HUES64 (cell line): ENCODE data around the gene MICAL3.

Experiments
- H3K27ac ChIP-seq: 2 replicates; pipeline ENCODE4 v1.7.0; 2013; ENCODE audit warnings: low read depth, low read length, inconsistent platforms
- H3K27me3 ChIP-seq: 2 replicates; pipeline ENCODE4 v1.6.1; 2013; ENCODE audit warnings: mild to moderate bottlenecking, low read length; ENCODE audit not compliant: insufficient read depth
- H3K36me3 ChIP-seq: 2 replicates; pipeline ENCODE4 v1.6.1; 2013; ENCODE audit warnings: mild to moderate bottlenecking, low read length; ENCODE audit not compliant: insufficient read depth
- H3K4me1 ChIP-seq: 2 replicates; pipeline ENCODE4 v1.6.1; 2013; ENCODE audit warnings: mild to moderate bottlenecking, low read length, moderate library complexity; ENCODE audit not compliant: insufficient read depth
- H3K4me3 ChIP-seq: 2 replicates; pipeline ENCODE4 v1.5.1; 2013; ENCODE audit warnings: mild to moderate bottlenecking, low read length, moderate library complexity
- H3K9ac ChIP-seq: 2 replicates; pipeline ENCODE4 v1.6.1; 2013; ENCODE audit warnings: mild to moderate bottlenecking, low read depth, low read length
- H3K9me3 ChIP-seq: 2 replicates; pipeline ENCODE4 v1.6.1; 2013; ENCODE audit warnings: low read depth, low read length; ENCODE audit not compliant: insufficient read depth
- WGBS: fragments of 150-250, 120-280 bp; methylation state at CpG from one replicate; pipeline ENCODE4 v1.1.7; 2013; ENCODE audit warnings: missing lambda C conversion rate; 5-methylcytosine and 5-hydroxymethylcytosine counted together

The MICAL3 gene

GRCh38 chr22:17948101-17948500, 76.3 kb downstream of the MICAL3 start:
- H3K9me3 ChIP-seq, result no peaks in the 10 kb centered on the region
- no peak overlapping the region for H3K9ac ChIP-seq
- no peak overlapping the region for H3K27ac ChIP-seq
- H3K4me3 ChIP-seq, result no peak overlapping the region
- H3K4me1 ChIP-seq, result peaks cover 33% of the 10 kb centered on the region
- no peaks in the 10 kb centered on the region for H3K27me3 ChIP-seq
- no peaks in the 10 kb centered on the region for H3K36me3 ChIP-seq
- WGBS, result 96% methylated on average over 9 of the region's 9 CpGs

GRCh38 chr22:17946662-17947367, 77.5 kb downstream of the MICAL3 start:
- H3K4me1 ChIP-seq, result peaks cover 36% of the 10 kb centered on the region
- H3K4me3 ChIP-seq, result no peak overlapping the region
- WGBS, result 92% methylated on average over 8 of the region's 9 CpGs
- no peaks in the 10 kb centered on the region for H3K27me3 ChIP-seq
- H3K27ac ChIP-seq, result no peak overlapping the region
- no peaks in the 10 kb centered on the region for H3K9me3 ChIP-seq
- H3K9ac ChIP-seq, result no peak overlapping the region
- no peaks in the 10 kb centered on the region for H3K36me3 ChIP-seq

- no peak overlapping the region for H3K4me3 ChIP-seq
- H3K4me1 ChIP-seq, result peaks cover 41% of the 10 kb centered on the region
- H3K9me3 ChIP-seq, result no peaks in the 10 kb centered on the region
- 0 out of 2 replicates have a peak overlapping the region, but pooled peaks have one; percentile 23 for H3K9ac ChIP-seq
- H3K36me3 ChIP-seq, result no peaks in the 10 kb centered on the region
- WGBS, result 88% methylated on average over 16 of the region's 16 CpGs
- H3K27ac ChIP-seq, result peak overlapping the region; percentile 1; the same call in 1 of the 2 replicates
- no peaks in the 10 kb centered on the region for H3K27me3 ChIP-seq
Observed at GRCh38 chr22:17945888-17946648, 78.3 kb downstream of the MICAL3 start.

GRCh38 chr22:17945156-17945887, 79.0 kb downstream of the MICAL3 start:
- Histone ChIP-seq H3K9ac (0 out of 2 replicates have a peak overlapping the region, but pooled peaks have one; percentile 23), H3K9me3 (no peaks in the 10 kb centered on the region), H3K36me3 (no peaks in the 10 kb centered on the region), H3K27me3 (no peaks in the 10 kb centered on the region), H3K4me3 (no peak overlapping the region), H3K4me1 (peaks cover 41% of the 10 kb centered on the region), H3K27ac (peak overlapping the region; percentile 1; the same call in 1 of the 2 replicates)
- WGBS, result 94% methylated on average over 13 of the region's 15 CpGs

GRCh38 chr22:17944256-17944655, 80.1 kb downstream of the MICAL3 start:
- no peak overlapping the region for H3K9ac ChIP-seq

GRCh38 chr22:17943533-17944249, 80.7 kb downstream of the MICAL3 start:
- Histone ChIP-seq H3K9ac (no peak overlapping the region), H3K4me1 (peaks cover 41% of the 10 kb centered on the region), H3K27ac (no peak overlapping the region), H3K27me3 (no peaks in the 10 kb centered on the region), H3K36me3 (no peaks in the 10 kb centered on the region), H3K4me3 (no peak overlapping the region), H3K9me3 (no peaks in the 10 kb centered on the region)
- WGBS, result 92% methylated on average over 6 of the region's 6 CpGs

More at GRCh38 chr22:17944256-17944655, 80.1 kb downstream of the MICAL3 start:
- H3K36me3 ChIP-seq, result no peaks in the 10 kb centered on the region
- H3K9me3 ChIP-seq, result no peaks in the 10 kb centered on the region
- H3K27ac ChIP-seq, result no peak overlapping the region
- no peaks in the 10 kb centered on the region for H3K27me3 ChIP-seq
- WGBS, result 87% methylated on average over 9 of the region's 9 CpGs
- no peak overlapping the region for H3K4me3 ChIP-seq
- peaks cover 41% of the 10 kb centered on the region for H3K4me1 ChIP-seq

GRCh38 chr22:17942721-17943120, 81.6 kb downstream of the MICAL3 start:
- H3K4me3 ChIP-seq, result no peak overlapping the region
- H3K4me1 ChIP-seq, result peaks cover 41% of the 10 kb centered on the region
- H3K27me3 ChIP-seq, result no peaks in the 10 kb centered on the region
- WGBS, result 95% methylated on average over 8 of the region's 8 CpGs
- H3K9me3 ChIP-seq, result no peaks in the 10 kb centered on the region
- no peak overlapping the region for H3K9ac ChIP-seq
- H3K36me3 ChIP-seq, result no peaks in the 10 kb centered on the region
- no peak overlapping the region for H3K27ac ChIP-seq

GRCh38 chr22:17941471-17942406, 82.6 kb downstream of the MICAL3 start:
- Histone ChIP-seq H3K4me1 (peaks cover 38% of the 10 kb centered on the region), H3K27ac (no peak overlapping the region), H3K9me3 (no peaks in the 10 kb centered on the region), H3K4me3 (no peak overlapping the region), H3K27me3 (no peaks in the 10 kb centered on the region), H3K9ac (no peak overlapping the region; the same call in 1 of the 2 replicates), H3K36me3 (no peaks in the 10 kb centered on the region)
- WGBS, result 91% methylated on average over 18 of the region's 18 CpGs

- H3K9ac ChIP-seq, result no peak overlapping the region
- H3K36me3 ChIP-seq, result no peaks in the 10 kb centered on the region
- H3K4me3 ChIP-seq, result no peak overlapping the region
- H3K27ac ChIP-seq, result no peak overlapping the region
- H3K27me3 ChIP-seq, result no peaks in the 10 kb centered on the region
- H3K9me3 ChIP-seq, result no peaks in the 10 kb centered on the region
- WGBS, result 98% methylated on average over 4 of the region's 4 CpGs
- peaks cover 20% of the 10 kb centered on the region for H3K4me1 ChIP-seq
Observed at GRCh38 chr22:17939579-17939978, 84.8 kb downstream of the MICAL3 start.

- H3K27ac ChIP-seq, result no peak overlapping the region
- H3K9ac ChIP-seq, result no peak overlapping the region
- H3K4me1 ChIP-seq, result peaks cover 15% of the 10 kb centered on the region
- H3K4me3 ChIP-seq, result no peak overlapping the region
- H3K36me3 ChIP-seq, result no peaks in the 10 kb centered on the region
- 89% methylated on average over 3 of the region's 3 CpGs for WGBS
- H3K27me3 ChIP-seq, result no peaks in the 10 kb centered on the region
- H3K9me3 ChIP-seq, result no peaks in the 10 kb centered on the region
Observed at GRCh38 chr22:17939011-17939410, 85.3 kb downstream of the MICAL3 start.
